Measurements from ENCODE around the gene PPP1R12B. TPM values are rescaled to one million over a fixed set of nuclear protein-coding genes. Genes with fewer than 3 reads are reported as not detected.
A peak's percentile ranks its signal among the peaks of the same experiment; 100 is the strongest.
"Not testable (repeated sequence)": the region's sequence is repeated elsewhere in the genome, so short reads cannot be mapped to it uniquely, and the experiment has no call there.

PPP1R12B gene
- polyA plus RNA-seq, 3 donors from 2014 or later: 3.8 to 8.3 (median 4.3) TPM

GRCh38 chr1:202317941-202318925 is 30.3 kb upstream of the PPP1R12B start:
- Mint-ChIP-seq H3K4me3 (no peak overlapping the region), H3K36me3 (peaks cover 8 to 13% (median 13%) of the 10 kb centered on the region in 3 donors), H3K9me3 (peaks cover 0 to 3% (median 0%) of the 10 kb centered on the region in 6 donors), H3K27me3 (ENCODE audit: low read depth in 3 of 3) (peaks cover 3 to 7% (median 4%) of the 10 kb centered on the region in 3 donors), H3K4me1 (peaks cover 0 to 2% of the 10 kb centered on the region in 2 donors), H3K27ac (no peak overlapping the region)
- DNase-seq: no peak

- Mint-ChIP-seq H3K4me3 (no peak overlapping the region), H3K9me3 (peaks cover 0 to 3% (median 0%) of the 10 kb centered on the region in 6 donors), H3K4me1 (peaks cover 0 to 2% of the 10 kb centered on the region in 2 donors), H3K27ac (peak overlapping the region in 4 of 6 donors; percentile 12 to 59 (median 27)), H3K27me3 (ENCODE audit: low read depth in 3 of 3) (peaks cover 3 to 7% (median 4%) of the 10 kb centered on the region in 3 donors), H3K36me3 (peaks cover 8 to 13% (median 10%) of the 10 kb centered on the region in 3 donors)
- no peak for DNase-seq
These were observed 29.0 kb upstream of the PPP1R12B start for GRCh38 chr1:202319381-202320080.

- Mint-ChIP-seq H3K9me3 (peaks cover 0 to 3% (median 0%) of the 10 kb centered on the region in 6 donors), H3K36me3 (peaks cover 8 to 13% (median 10%) of the 10 kb centered on the region in 3 donors), H3K27ac (peak overlapping the region in 2 of 6 donors; percentile 17 to 59), H3K4me1 (peaks cover 0 to 2% of the 10 kb centered on the region in 2 donors), H3K4me3 (no peak overlapping the region), H3K27me3 (ENCODE audit: low read depth in 3 of 3) (peaks cover 3 to 7% (median 4%) of the 10 kb centered on the region in 3 donors)
- DNase-seq: no peak
These were observed 28.5 kb upstream of the PPP1R12B start for GRCh38 chr1:202320081-202320405.

- DNase-seq: no peak
- Mint-ChIP-seq H3K4me3 (no peak overlapping the region), H3K9me3 (peaks cover 0 to 3% (median 0%) of the 10 kb centered on the region in 6 donors), H3K4me1 (no peaks in the 10 kb centered on the region), H3K27ac (peak overlapping the region in 1 of 6 donors; percentile 32), H3K36me3 (peaks cover 5 to 11% (median 7%) of the 10 kb centered on the region in 3 donors), H3K27me3 (ENCODE audit: low read depth in 3 of 3) (peaks cover 2 to 3% (median 3%) of the 10 kb centered on the region in 3 donors)
These were observed 24.8 kb upstream of the PPP1R12B start for GRCh38 chr1:202323731-202324130.

GRCh38 chr1:202324646-202325045 is 23.9 kb upstream of the PPP1R12B start:
- H3K4me1 Mint-ChIP-seq: no peaks in the 10 kb centered on the region
- no peak overlapping the region for H3K27ac Mint-ChIP-seq
- H3K36me3 Mint-ChIP-seq: peaks cover 0 to 4% (median 0%) of the 10 kb centered on the region in 3 donors
- DNase-seq: no peak
- H3K27me3 Mint-ChIP-seq (ENCODE audit: low read depth in 3 of 3): peaks cover 0 to 2% (median 0%) of the 10 kb centered on the region in 3 donors
- H3K4me3 Mint-ChIP-seq: no peak overlapping the region
- no peaks in the 10 kb centered on the region for H3K9me3 Mint-ChIP-seq

GRCh38 chr1:202329891-202330290 is 18.6 kb upstream of the PPP1R12B start:
- no peak for DNase-seq
- Mint-ChIP-seq H3K27me3 (ENCODE audit: low read depth in 3 of 3) (no peaks in the 10 kb centered on the region), H3K9me3 (no peaks in the 10 kb centered on the region), H3K4me1 (no peaks in the 10 kb centered on the region), H3K27ac (no peak overlapping the region), H3K4me3 (no peak overlapping the region), H3K36me3 (peaks cover 0 to 9% (median 4%) of the 10 kb centered on the region in 3 donors)

GRCh38 chr1:202333861-202334260 is 14.6 kb upstream of the PPP1R12B start:
- DNase-seq: no peak
- Mint-ChIP-seq H3K27ac (no peak overlapping the region), H3K9me3 (no peaks in the 10 kb centered on the region), H3K36me3 (peaks cover 0 to 9% (median 4%) of the 10 kb centered on the region in 3 donors), H3K4me1 (no peaks in the 10 kb centered on the region), H3K4me3 (no peak overlapping the region), H3K27me3 (ENCODE audit: low read depth in 3 of 3) (peaks cover 0 to 2% (median 0%) of the 10 kb centered on the region in 3 donors)

- peak overlapping the region in 2 of 6 donors; percentile 3 to 61 for H3K27ac Mint-ChIP-seq
- no peaks in the 10 kb centered on the region for H3K36me3 Mint-ChIP-seq
- peaks cover 26 to 38% of the 10 kb centered on the region in 2 donors for H3K4me1 Mint-ChIP-seq
- H3K27me3 Mint-ChIP-seq (ENCODE audit: low read depth in 3 of 3): peaks cover 6 to 10% (median 8%) of the 10 kb centered on the region in 3 donors
- peak; percentile 44 to 51 (median 50) for DNase-seq
- H3K4me3 Mint-ChIP-seq: peak overlapping the region in 2 of 5 donors; percentile 44 to 75
- no peaks in the 10 kb centered on the region for H3K9me3 Mint-ChIP-seq
These were observed 4.7 kb upstream of the PPP1R12B start for GRCh38 chr1:202343652-202344349.

- H3K4me1 Mint-ChIP-seq: peaks cover 24 to 41% of the 10 kb centered on the region in 2 donors
- no peaks in the 10 kb centered on the region for H3K36me3 Mint-ChIP-seq
- no peaks in the 10 kb centered on the region for H3K9me3 Mint-ChIP-seq
- peak overlapping the region; percentile 78 to 96 (median 94) for H3K27ac Mint-ChIP-seq
- peaks cover 0 to 2% (median 0%) of the 10 kb centered on the region in 3 donors for H3K27me3 Mint-ChIP-seq (ENCODE audit: low read depth in 3 of 3)
- no peak for DNase-seq
- H3K4me3 Mint-ChIP-seq: peak overlapping the region; percentile 92 to 99 (median 95)
These were observed 442 bp upstream of the PPP1R12B start for GRCh38 chr1:202348005-202348508.

GRCh38 chr1:202349206-202349928 is 868 bp downstream of the PPP1R12B start:
- peak overlapping the region; percentile 78 to 94 (median 91) for H3K27ac Mint-ChIP-seq
- DNase-seq: no peak
- H3K27me3 Mint-ChIP-seq (ENCODE audit: low read depth in 3 of 3): peaks cover 0 to 2% (median 0%) of the 10 kb centered on the region in 3 donors
- no peaks in the 10 kb centered on the region for H3K9me3 Mint-ChIP-seq
- peaks cover 22 to 35% of the 10 kb centered on the region in 2 donors for H3K4me1 Mint-ChIP-seq
- H3K4me3 Mint-ChIP-seq: peak overlapping the region; percentile 92 to 99 (median 95)
- no peaks in the 10 kb centered on the region for H3K36me3 Mint-ChIP-seq

- no peak for DNase-seq
- Mint-ChIP-seq H3K9me3 (no peaks in the 10 kb centered on the region), H3K4me3 (no peak overlapping the region), H3K4me1 (peaks cover 22 to 35% of the 10 kb centered on the region in 2 donors), H3K36me3 (no peaks in the 10 kb centered on the region), H3K27me3 (ENCODE audit: low read depth in 3 of 3) (peaks cover 0 to 2% (median 1%) of the 10 kb centered on the region in 3 donors), H3K27ac (no peak overlapping the region)
These were observed 3.2 kb downstream of the PPP1R12B start for GRCh38 chr1:202351725-202352124.

GRCh38 chr1:202352583-202353197 is 4.2 kb downstream of the PPP1R12B start:
- not testable (repeated sequence) for H3K4me3 Mint-ChIP-seq; H3K36me3 Mint-ChIP-seq; H3K27ac Mint-ChIP-seq; H3K9me3 Mint-ChIP-seq; H3K27me3 Mint-ChIP-seq (ENCODE audit: low read depth in 3 of 3); DNase-seq
- peaks cover 22 to 31% of the 10 kb centered on the region in 2 donors for H3K4me1 Mint-ChIP-seq

Data from immature natural killer cell (primary cell).